Keratinocyte (primary cell): ENCODE results near the gene TGOLN2. TPM values are rescaled to one million over a fixed set of nuclear protein-coding genes. Genes with fewer than 3 reads are reported as not detected.

Experiments
- DNase-seq: peaks from one replicate; pipeline ENCODE4 v3.0.0-alpha.2; 2011; ENCODE audit warnings: low read depth, missing footprints, low spot score
- FAIRE-seq: peaks from 2 replicates; lab custom pipeline; 2011; peaks lifted over from hg19 to GRCh38; lab: Jason Lieb, UNC
- H2AFZ ChIP-seq: 2 replicates; pipeline ENCODE4 v1.6.0; 2012; ENCODE audit warnings: low read length, control low read depth, inconsistent platforms; ENCODE audit not compliant: control insufficient read depth
- H3K27ac ChIP-seq: 2 replicates; pipeline ENCODE4 v1.5.1; 2011; ENCODE audit warnings: low read length; ENCODE audit not compliant: control insufficient read depth, insufficient read depth
- H3K27me3 ChIP-seq: 3 replicates; pipeline ENCODE4 v1.6.0; 2011; ENCODE audit warnings: low read length; ENCODE audit not compliant: control insufficient read depth, insufficient read depth; ENCODE audit errors: extremely low read depth
- H3K36me3 ChIP-seq, 2 experiments: 2 replicates in 1 of 2; 3 replicates in 1 of 2; pipeline ENCODE4 v1.5.1; 2011; ENCODE audit warnings: low read length in 2 of 2, mild to moderate bottlenecking in 1 of 2; ENCODE audit not compliant: control insufficient read depth in 2 of 2, insufficient read depth in 2 of 2; ENCODE audit errors: extremely low read depth in 1 of 2
- H3K4me1 ChIP-seq: 3 replicates; pipeline ENCODE4 v1.5.1; 2011; ENCODE audit warnings: low read length; ENCODE audit not compliant: control insufficient read depth, insufficient read depth; ENCODE audit errors: extremely low read depth
- H3K4me2 ChIP-seq: 3 replicates; pipeline ENCODE4 v1.6.0; 2011; ENCODE audit warnings: low read depth, low read length; ENCODE audit not compliant: control insufficient read depth, insufficient read depth; ENCODE audit errors: extremely low read depth
- H3K4me3 ChIP-seq, 3 experiments: fragments of 200-600 bp in 1 of 3; sonication (generic) in 1 of 3; 2 replicates in 2 of 3; 3 replicates in 1 of 3; pipeline ENCODE4 v1.5.1; 2011 to 2016; ENCODE audit warnings: low read length in 3 of 3, mild to moderate bottlenecking in 3 of 3, control low read depth in 2 of 3, inconsistent platforms in 1 of 3, low read depth in 1 of 3, mixed read lengths in 1 of 3, mixed run types in 1 of 3, moderate library complexity in 1 of 3; ENCODE audit not compliant: control insufficient read depth in 2 of 3, insufficient read depth in 2 of 3; ENCODE audit errors: extremely low read depth in 1 of 3
- H3K79me2 ChIP-seq: 2 replicates; pipeline ENCODE4 v1.6.0; 2012; ENCODE audit warnings: low read length; ENCODE audit not compliant: control insufficient read depth, insufficient read depth
- H3K9ac ChIP-seq: 3 replicates; pipeline ENCODE4 v1.6.0; 2011; ENCODE audit warnings: low read length; ENCODE audit not compliant: control insufficient read depth, insufficient read depth; ENCODE audit errors: extremely low read depth
- H3K9me1 ChIP-seq: 3 replicates; pipeline ENCODE4 v1.6.0; 2011; ENCODE audit warnings: low read length; ENCODE audit not compliant: control insufficient read depth, insufficient read depth; ENCODE audit errors: extremely low read depth
- H3K9me3 ChIP-seq: 2 replicates; pipeline ENCODE4 v1.5.1; 2012; ENCODE audit warnings: low read depth, low read length; ENCODE audit not compliant: control insufficient read depth
- H4K20me1 ChIP-seq: 3 replicates; pipeline ENCODE4 v1.6.0; 2011; ENCODE audit warnings: low read length; ENCODE audit not compliant: control insufficient read depth, insufficient read depth; ENCODE audit errors: extremely low read depth
- CTCF ChIP-seq, 3 experiments: IDR thresholded peaks in 1 of 3; conservative IDR thresholded peaks in 1 of 3; optimal IDR thresholded peaks in 1 of 3; 2 replicates in 2 of 3; 3 replicates in 1 of 3; pipeline versions ENCODE3 to v1.5.1; 2011; ENCODE audit warnings: low read length in 3 of 3, mild to moderate bottlenecking in 3 of 3, moderate library complexity in 2 of 3, control low read depth in 1 of 3, inconsistent platforms in 1 of 3; ENCODE audit not compliant: insufficient read depth in 2 of 3; ENCODE audit errors: extremely low read depth in 1 of 3
- EZH2 ChIP-seq: IDR thresholded peaks from one replicate; pipeline ENCODE4 v1.6.1; 2012; ENCODE audit warnings: inconsistent platforms, mild to moderate bottlenecking, low read length, moderate library complexity
- dilution Hi-C: fragments of 300-500 bp; cut with MboI; formaldehyde crosslinking; loops from one replicate; pipeline ENCODE4 v1.7.0; 2020; ENCODE audit warnings: low sequenced_read_pairs; ENCODE audit not compliant: extremely low pct_ligation_motif_present
- polyA plus RNA-seq, 5 experiments: library from polyadenylated mRNA; depleted of rRNA in 3 of 5; stranded (reverse) in 3 of 5; stranded (forward) in 1 of 5; unstranded in 1 of 5; fragments of >200 nt; gene quantifications; 1 replicate in 1 of 5; 2 replicates in 3 of 5; 3 replicates in 1 of 5; pipeline versions ENCODE4 v1.2.1 to v1.2.3, GENCODE V29; 2011 to 2012; ENCODE audit warnings: missing spikeins in 2 of 5, low read depth in 1 of 5, low replicate concordance in 1 of 5
- small RNA-seq, 3 experiments: library from RNA; depleted of rRNA; stranded (forward); fragments of <200 nt; gene quantifications; one replicate each; pipeline ENCODE3, GENCODE V24; 2012; ENCODE audit warnings: low read depth in 3 of 3, low replicate concordance in 1 of 3; ENCODE audit not compliant: insufficient read length in 3 of 3

Gene TGOLN2
- polyA plus RNA-seq, 1 donor (not counting 4 experiments of a cell fraction or from before 2014, with no cell fraction given): 43.3 TPM

GRCh38 chr2:85269959-85270358 lies 57.8 kb downstream of the TGOLN2 start:
- Histone ChIP-seq H3K27me3 (no peaks in the 10 kb centered on the region), H3K27ac (no peak overlapping the region), H2AFZ (no peak overlapping the region)

More at GRCh38 chr2:85269959-85270358, 57.8 kb downstream of the TGOLN2 start:
- DNase-seq (no peak), FAIRE-seq (no peak)
- Histone ChIP-seq H3K4me1 (peaks cover 15% of the 10 kb centered on the region), H3K9me1 (peaks cover 2% of the 10 kb centered on the region), H3K4me2 (no peak overlapping the region), H3K79me2 (no peaks in the 10 kb centered on the region), H3K4me3 (no peak overlapping the region), H3K9me3 (no peaks in the 10 kb centered on the region), H3K36me3 (no peaks in the 10 kb centered on the region), H3K9ac (no peak overlapping the region), H4K20me1 (no peaks in the 10 kb centered on the region)
- TF ChIP-seq EZH2: no peak
- no peak for TF ChIP-seq CTCF (optimal IDR thresholded peaks at IDR 0.05 in 1 of 3, IDR thresholded peaks at IDR 0.05 in 1 of 3, conservative IDR thresholded peaks at IDR 0.05 in 1 of 3; ENCODE audit: extremely low read depth in 1 of 3, insufficient read depth in 2 of 3, low read length in 3 of 3)
- dilution Hi-C loops: no loop called here

Small RNAs within 50 kb of the gene (small RNA-seq; reads per million reads assigned to genes)
- gene AC062037.1 (0 reads per million in 3 experiments), gene RF00019 (0 reads per million in 3 experiments), gene RN7SL113P (0 reads per million in 3 experiments)

Other genes starting within 250 kb of the TGOLN2 start
- 0.82 to 2.6 TPM (median 1.0 TPM) in 3 replicates for gene TCF7L1, start 194.6 kb downstream of the TGOLN2 start, polyA plus RNA-seq
- 74.0 to 98.8 TPM (median 74.8 TPM) in 3 replicates for gene RETSAT, start 26.5 kb upstream of the TGOLN2 start, polyA plus RNA-seq
- gene ELMOD3, start 26.8 kb upstream of the TGOLN2 start, polyA plus RNA-seq: 17.8 to 31.0 TPM (median 20.1 TPM) in 3 replicates
- 466 to 683 TPM (median 503 TPM) in 3 replicates for gene CAPG, start 82.4 kb upstream of the TGOLN2 start, polyA plus RNA-seq
- 0.10 to 0.21 TPM in 2 of 3 replicates, not detected in the other for gene SH2D6, start 90.7 kb upstream of the TGOLN2 start, polyA plus RNA-seq
- 304 to 353 TPM (median 304 TPM) in 3 replicates for gene MAT2A, start 211.2 kb upstream of the TGOLN2 start, polyA plus RNA-seq
- gene GGCX, start 233.5 kb upstream of the TGOLN2 start, polyA plus RNA-seq: 34.3 to 39.1 TPM (median 35.6 TPM) in 3 replicates
- gene VAMP8, start 249.6 kb upstream of the TGOLN2 start, polyA plus RNA-seq: 291 to 385 TPM (median 323 TPM) in 3 replicates